NCI-H1105 (cell line): ENCODE measurements around the gene FNTB.
"Not testable (repeated sequence)": the region's sequence is repeated elsewhere in the genome, so short reads cannot be mapped to it uniquely, and the experiment has no call there.

Source experiments
- DNase-seq: peaks from one replicate; lab custom pipeline; 2025; lab: John Stamatoyannopoulos, UW

The FNTB gene

GRCh38 chr14:65054471-65055085 lies 67.9 kb downstream of the FNTB start:
- no peak for DNase-seq

GRCh38 chr14:65057695-65058094 lies 71.0 kb downstream of the FNTB start:
- DNase-seq = no peak

DNA sequence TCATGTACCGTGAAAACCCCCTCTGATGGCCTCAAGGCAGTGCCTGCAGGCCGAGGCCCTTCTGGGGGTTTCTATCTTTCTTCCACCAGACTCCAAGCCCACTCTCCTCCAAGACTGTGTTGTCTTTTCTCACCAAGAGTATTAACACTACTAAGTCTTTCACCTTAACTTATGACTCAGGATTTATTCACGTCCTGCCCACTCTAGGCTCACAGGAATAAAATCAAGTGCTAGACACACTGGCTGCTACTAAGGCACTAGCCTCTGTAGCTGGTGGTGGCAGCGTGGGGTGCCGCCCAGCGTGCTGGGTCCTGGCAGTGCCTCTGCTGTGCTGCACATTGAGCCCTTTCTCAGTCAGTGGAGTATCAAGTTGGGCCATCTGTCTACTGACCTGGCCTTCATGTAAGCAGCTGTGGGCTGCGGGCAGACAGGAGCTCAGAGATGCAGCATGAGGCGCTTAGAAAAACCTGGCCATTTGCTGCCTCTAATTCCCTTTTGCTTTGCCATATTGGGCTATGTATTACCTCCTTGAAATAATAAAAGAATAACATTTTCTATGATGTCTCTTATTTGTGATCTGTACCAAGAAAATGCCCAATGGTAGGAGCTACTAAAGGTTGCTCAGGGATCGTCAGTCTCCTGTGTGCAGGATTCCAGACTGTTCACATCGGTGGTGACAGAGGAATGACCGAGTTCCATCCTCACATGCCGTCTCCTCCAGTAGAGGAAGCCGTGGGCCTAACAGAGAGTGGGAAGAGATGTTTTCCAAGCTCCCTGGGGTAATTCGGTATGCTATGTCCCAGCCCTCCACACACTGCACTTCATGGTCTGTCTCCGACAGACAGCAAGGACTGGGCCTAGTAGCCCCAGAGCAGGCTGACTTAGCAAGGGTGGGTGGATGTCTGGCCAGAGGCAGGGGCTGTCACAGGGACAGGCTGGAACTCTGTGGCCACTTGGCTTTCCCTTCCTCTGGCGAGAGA lies 75.7 kb downstream of the FNTB start:
- no peak for DNase-seq

GRCh38 chr14:65065719-65066118 lies 79.0 kb downstream of the FNTB start:
- no peak for DNase-seq

GRCh38 chr14:65069874-65070413 lies 83.2 kb downstream of the FNTB start:
- no peak for DNase-seq

GRCh38 chr14:65070471-65070976 lies 83.8 kb downstream of the FNTB start:
- peak; percentile 72 for DNase-seq

DNA sequence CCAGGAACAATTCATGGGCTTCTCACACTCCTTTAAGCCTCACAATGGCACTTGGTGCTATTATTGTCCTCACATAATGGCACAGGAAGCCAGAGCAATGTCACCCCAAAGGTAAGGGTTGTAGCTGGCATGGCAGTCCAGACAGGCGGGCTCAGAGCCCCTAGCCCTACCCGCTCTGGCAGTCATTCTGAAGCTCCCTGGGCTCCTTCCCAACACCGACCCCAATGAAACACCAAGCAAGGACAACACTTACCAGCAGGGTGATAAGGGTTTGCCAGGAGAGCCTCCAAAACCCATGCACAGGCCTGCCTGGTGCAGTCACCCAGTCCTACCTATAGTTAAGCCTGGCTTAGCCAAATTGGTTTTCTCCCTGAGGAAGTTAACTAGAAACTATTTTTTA lies 84.8 kb downstream of the FNTB start:
- no peak for DNase-seq

DNA sequence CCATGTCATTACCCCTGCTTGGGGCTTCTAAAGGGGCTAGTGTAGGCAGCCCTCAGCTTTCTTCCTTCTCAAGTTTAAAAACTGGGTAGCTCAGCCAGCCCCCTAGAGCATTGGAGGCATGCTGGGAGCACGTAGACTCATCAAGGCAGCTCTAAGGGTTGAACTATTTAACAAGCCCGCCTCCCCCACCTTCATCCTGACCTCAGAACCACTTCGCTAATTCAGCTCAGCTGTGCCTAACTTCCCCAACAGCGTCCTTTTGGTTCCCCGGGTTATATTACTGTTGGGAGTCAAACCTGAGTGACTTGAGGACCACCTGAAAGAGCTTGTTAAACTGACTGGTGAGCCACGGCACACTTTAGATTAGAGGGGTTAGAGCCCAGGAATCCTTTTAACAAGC lies 85.6 kb downstream of the FNTB start:
- no peak for DNase-seq

DNA sequence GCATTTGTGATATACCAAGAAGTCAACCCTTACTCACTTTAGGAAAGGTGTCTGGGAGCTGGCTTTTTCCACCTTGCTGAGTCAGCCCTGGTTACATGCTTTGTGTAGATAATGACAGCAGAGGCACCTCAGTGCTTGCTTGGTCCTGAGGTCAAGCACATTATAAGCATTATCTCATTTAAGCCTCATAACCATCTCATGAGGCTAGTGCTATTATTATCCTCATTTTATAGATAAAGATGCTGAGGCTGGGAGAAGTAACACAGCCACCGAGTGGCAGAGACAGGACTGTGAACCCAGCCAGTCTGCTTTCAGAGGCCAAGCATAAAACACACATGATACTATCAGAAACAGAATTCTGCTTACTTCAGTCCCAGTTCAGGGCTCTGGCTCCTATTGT lies 86.2 kb downstream of the FNTB start:
- DNase-seq = no peak

DNA sequence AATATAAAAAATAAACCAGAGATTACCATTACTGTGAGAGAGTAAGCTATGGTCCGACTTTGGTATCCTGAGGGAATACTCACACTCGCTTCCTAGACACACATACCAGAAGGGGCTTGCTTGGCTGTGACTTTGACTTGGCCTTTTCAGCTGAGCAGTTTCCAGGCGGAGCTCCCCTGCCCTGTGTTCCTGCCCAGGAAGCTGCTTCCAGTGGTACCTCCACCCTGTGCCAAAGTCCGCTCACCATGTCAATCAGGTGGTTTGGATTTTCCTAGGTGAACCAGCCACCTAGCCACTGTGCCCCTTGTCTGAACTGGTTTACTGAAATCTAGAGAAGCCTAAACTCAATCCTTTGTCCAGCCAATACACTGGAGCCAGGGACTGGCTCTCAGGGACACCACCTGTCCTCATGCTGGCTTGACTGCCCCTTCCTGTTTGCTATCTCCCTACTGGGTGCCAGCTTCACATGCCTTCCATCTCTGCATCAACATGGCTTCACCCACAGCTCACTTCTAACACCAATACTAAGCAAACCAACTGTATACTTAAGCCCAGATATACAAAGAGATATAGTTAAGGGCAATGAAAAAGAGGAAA lies 87.0 kb downstream of the FNTB start:
- DNase-seq = no peak

- DNase-seq = no peak
Observed at GRCh38 chr14:65074449-65075150, 87.9 kb downstream of the FNTB start.

DNA sequence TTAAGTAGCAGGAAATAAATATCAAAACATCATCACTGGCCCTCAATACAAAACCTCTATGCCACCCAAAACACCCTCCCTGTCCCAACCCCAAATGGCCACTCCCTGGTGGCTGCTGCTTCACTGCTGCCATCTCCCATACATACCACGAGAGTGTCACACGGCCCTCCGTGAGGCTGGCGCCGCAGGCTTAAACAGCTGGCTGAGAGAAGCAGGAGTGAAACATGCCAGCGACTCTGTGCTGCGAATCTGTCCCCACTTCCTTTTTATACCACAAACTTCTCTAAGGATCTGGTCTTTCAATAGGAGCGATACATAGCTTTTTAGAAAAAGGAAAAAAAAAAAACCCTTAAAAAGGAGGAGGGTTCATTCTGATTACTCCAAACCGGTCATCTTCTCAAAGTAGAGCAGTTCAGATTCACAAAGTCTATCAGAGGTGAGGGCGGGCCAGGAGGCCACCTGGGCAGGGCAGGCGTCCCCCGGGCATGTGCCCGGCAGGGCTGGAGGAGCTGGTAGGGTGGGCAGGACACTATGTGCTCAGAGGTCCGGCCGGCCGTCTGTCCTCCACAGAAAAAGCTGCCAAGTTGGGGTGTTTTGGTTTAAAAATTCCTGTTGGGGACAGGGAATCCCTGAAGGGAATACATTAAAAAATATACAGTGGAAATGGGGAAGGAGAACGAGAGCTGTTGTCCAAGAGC lies 89.1 kb downstream of the FNTB start:
- no peak for DNase-seq

- DNase-seq = no peak
Observed at GRCh38 chr14:65077318-65077717, 90.6 kb downstream of the FNTB start.

DNA sequence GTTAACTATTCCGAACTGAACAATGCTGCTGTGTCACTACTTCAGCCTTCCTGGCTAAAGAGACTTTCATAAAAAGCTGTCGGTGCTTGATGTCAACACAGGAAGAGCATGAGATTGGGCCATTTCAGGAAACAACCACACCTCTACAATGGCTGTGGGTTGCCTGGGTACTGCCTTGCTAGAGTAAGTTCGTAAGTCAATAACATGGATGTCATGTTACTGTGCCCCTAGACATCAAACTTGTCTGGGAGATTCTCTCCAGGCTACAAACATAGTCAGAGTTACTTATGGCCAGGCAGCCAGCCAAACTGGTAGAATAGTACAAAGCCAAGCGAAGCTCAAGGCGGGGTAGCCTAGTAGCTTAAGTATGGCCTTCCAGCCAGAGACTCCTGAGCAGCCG lies 92.5 kb downstream of the FNTB start:
- no peak for DNase-seq

DNA sequence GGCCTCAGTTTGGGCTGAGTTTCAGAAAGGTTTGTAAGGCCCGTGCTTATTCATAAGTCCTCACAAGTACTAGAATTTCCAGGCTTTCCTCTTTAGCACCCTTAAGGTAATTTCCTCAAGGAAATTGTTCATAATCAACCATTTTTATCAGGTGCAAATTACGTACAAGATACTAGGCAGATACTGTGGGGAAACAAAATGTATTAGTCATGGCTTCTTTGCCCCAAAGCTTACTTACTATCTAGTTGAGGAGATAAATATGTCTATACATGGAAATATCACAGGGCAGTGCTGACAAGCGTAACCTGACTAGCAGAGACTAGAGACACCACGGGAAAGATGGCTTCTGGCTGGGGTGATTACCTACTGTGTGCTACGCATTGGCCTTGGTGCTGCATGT lies 93.1 kb downstream of the FNTB start:
- no peak for DNase-seq

DNA sequence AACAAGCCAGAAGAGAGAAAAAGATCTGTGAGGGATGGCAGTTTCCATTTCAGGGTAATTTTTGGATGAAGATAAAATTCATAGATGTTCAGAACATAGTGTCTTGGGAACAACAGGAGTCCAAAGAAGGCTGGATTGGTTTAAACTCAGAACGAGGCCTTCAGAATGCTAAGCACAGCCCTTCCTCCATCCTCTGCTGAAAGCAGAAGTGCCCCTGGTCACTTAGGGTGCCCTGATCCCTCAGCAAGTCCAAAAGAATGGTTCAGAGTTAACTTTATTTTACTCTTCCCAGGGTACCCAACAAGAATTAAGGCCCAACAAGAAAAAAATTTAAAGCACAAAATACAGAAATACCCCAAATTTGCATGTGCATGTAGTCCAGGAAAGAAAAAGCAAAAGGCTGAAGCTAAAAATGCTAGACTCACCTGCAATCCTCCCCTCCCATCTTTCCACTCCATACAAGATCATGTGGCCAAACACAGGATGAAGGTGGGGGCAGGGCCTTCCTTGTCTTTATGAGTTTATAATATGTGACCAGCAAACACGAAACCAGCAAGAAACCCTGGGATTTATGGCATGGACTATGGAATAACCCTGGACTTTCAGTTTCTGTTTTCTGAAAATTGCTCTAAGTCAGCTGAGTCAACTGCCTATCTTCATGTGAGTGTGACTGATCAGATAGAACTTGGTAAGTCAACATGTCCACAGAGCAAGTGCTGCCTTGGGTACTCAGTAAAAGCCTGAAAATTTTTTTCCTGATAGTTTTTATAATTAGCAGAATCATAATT lies 94.5 kb downstream of the FNTB start:
- no peak for DNase-seq

DNA sequence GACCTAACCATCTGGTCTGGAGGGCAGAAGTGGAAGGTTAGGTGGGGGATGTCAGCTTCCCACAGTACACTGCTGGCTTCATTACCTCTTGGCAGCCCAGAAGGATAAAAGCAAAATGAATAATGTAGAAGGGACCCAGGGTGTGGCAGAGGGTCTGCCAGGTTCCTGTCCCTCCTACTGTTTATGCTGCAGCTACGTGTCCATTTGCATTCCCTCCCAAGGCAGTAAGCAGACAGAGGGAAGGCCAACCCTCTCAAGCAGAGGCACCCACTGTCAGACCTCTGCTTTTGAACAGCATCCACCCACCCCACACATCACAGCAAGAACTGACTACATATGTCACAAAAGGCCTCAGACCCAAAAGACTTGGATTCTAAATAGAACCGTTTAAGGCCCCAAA lies 96.2 kb downstream of the FNTB start:
- DNase-seq = no peak

- DNase-seq = no peak
Observed at GRCh38 chr14:65084554-65085505, 98.1 kb downstream of the FNTB start.

- not testable (repeated sequence) for DNase-seq
Observed at GRCh38 chr14:65086686-65087085, 100.0 kb downstream of the FNTB start.
